Astrocyte (in vitro differentiated cells and primary cell): ENCODE results near the gene NOS1AP.

ENCODE experiments used
- EZH2 ChIP-seq: IDR thresholded peaks from 2 replicates; pipeline ENCODE4 v1.6.1; 2012; ENCODE audit warnings: mild to moderate bottlenecking, low read length, inconsistent platforms; ENCODE audit not compliant: insufficient read depth
- TF ChIP-seq, protein P1 (sequence below): IDR thresholded peaks from 2 replicates; pipeline ENCODE4 v1.5.1; 2011; ENCODE audit warnings: low read depth, mild to moderate bottlenecking, inconsistent platforms, low read length, moderate library complexity; ENCODE audit not compliant: insufficient read depth

DNA sequence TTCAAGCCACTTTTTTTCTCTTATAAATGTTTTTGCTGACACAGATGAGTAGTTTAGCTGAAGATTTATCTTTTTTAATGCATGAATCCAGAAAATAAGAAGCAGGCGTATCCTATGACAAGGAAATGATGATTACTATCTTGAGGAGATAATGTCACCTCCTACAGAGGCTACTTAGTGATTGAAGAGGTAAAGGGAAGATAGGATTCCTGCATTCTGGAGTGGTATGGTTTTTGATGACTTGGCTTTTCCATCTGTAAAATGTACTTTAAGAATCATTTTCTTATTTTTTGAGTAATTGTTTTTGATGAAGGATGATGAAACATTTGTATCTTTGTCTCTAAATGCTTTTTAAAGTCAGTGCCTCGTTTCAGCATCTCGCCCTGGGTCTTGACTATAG is 184.3 kb downstream of the NOS1AP start:
- TF ChIP-seq, protein P1, sequence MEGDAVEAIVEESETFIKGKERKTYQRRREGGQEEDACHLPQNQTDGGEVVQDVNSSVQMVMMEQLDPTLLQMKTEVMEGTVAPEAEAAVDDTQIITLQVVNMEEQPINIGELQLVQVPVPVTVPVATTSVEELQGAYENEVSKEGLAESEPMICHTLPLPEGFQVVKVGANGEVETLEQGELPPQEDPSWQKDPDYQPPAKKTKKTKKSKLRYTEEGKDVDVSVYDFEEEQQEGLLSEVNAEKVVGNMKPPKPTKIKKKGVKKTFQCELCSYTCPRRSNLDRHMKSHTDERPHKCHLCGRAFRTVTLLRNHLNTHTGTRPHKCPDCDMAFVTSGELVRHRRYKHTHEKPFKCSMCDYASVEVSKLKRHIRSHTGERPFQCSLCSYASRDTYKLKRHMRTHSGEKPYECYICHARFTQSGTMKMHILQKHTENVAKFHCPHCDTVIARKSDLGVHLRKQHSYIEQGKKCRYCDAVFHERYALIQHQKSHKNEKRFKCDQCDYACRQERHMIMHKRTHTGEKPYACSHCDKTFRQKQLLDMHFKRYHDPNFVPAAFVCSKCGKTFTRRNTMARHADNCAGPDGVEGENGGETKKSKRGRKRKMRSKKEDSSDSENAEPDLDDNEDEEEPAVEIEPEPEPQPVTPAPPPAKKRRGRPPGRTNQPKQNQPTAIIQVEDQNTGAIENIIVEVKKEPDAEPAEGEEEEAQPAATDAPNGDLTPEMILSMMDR: no peak
- TF ChIP-seq EZH2: no peak
